HG02943 (cell line): ENCODE measurements around the gene PRKCH.
"Not testable (repeated sequence)": the region's sequence is repeated elsewhere in the genome, so short reads cannot be mapped to it uniquely, and the experiment has no call there.

Experiments used
- ATAC-seq: cut with Tn5 transposase; IDR thresholded peaks from one replicate; pipeline ENCODE4 v1.9.1; 2021; ENCODE audit warnings: mild to moderate bottlenecking, low read depth, moderate library complexity; ENCODE audit not compliant: unreplicated experiment

PRKCH gene

GRCh38 chr14:61520576-61520975, 199.2 kb downstream of the PRKCH start:
- ATAC-seq, result no peak

GRCh38 chr14:61521773-61522172, 200.4 kb downstream of the PRKCH start:
- no peak for ATAC-seq

- ATAC-seq, result no peak
Measured at GRCh38 chr14:61523751-61524150, 202.4 kb downstream of the PRKCH start.

GRCh38 chr14:61524211-61524806, 202.9 kb downstream of the PRKCH start:
- ATAC-seq, result no peak

- peak; percentile 20 for ATAC-seq
Measured at GRCh38 chr14:61524936-61525292, 203.5 kb downstream of the PRKCH start.

- peak; percentile 69 for ATAC-seq
Measured at GRCh38 chr14:61525293-61526011, 204.1 kb downstream of the PRKCH start.

GRCh38 chr14:61526405-61527312, 205.3 kb downstream of the PRKCH start:
- no peak for ATAC-seq

- ATAC-seq, result no peak
Measured at GRCh38 chr14:61527325-61528100, 206.1 kb downstream of the PRKCH start.

- ATAC-seq, result no peak
Measured at GRCh38 chr14:61528591-61529021, 207.2 kb downstream of the PRKCH start.

- ATAC-seq, result not testable (repeated sequence)
Measured at GRCh38 chr14:61529360-61529759, 208.0 kb downstream of the PRKCH start.

GRCh38 chr14:61530296-61530695, 208.9 kb downstream of the PRKCH start:
- ATAC-seq, result no peak

- ATAC-seq, result no peak
Measured at GRCh38 chr14:61530896-61531295, 209.5 kb downstream of the PRKCH start.

GRCh38 chr14:61531465-61532122, 210.2 kb downstream of the PRKCH start:
- ATAC-seq, result no peak

GRCh38 chr14:61532123-61532505, 210.7 kb downstream of the PRKCH start:
- no peak for ATAC-seq

- no peak for ATAC-seq
Measured at GRCh38 chr14:61532763-61533162, 211.4 kb downstream of the PRKCH start.

GRCh38 chr14:61533513-61534255, 212.3 kb downstream of the PRKCH start:
- no peak for ATAC-seq

GRCh38 chr14:61535032-61535431, 213.7 kb downstream of the PRKCH start:
- ATAC-seq, result no peak

- ATAC-seq, result no peak
Measured at GRCh38 chr14:61535458-61535857, 214.1 kb downstream of the PRKCH start.
